ENCODE measurements around the gene TFDP1. TPM values are rescaled to one million over a fixed set of nuclear protein-coding genes. Genes with fewer than 3 reads are reported as not detected.
"Not testable (repeated sequence)": the region's sequence is repeated elsewhere in the genome, so short reads cannot be mapped to it uniquely, and the experiment has no call there.

Gene TFDP1
- total RNA-seq, 1 donor from 2014 or later: 30.8 TPM

DNA sequence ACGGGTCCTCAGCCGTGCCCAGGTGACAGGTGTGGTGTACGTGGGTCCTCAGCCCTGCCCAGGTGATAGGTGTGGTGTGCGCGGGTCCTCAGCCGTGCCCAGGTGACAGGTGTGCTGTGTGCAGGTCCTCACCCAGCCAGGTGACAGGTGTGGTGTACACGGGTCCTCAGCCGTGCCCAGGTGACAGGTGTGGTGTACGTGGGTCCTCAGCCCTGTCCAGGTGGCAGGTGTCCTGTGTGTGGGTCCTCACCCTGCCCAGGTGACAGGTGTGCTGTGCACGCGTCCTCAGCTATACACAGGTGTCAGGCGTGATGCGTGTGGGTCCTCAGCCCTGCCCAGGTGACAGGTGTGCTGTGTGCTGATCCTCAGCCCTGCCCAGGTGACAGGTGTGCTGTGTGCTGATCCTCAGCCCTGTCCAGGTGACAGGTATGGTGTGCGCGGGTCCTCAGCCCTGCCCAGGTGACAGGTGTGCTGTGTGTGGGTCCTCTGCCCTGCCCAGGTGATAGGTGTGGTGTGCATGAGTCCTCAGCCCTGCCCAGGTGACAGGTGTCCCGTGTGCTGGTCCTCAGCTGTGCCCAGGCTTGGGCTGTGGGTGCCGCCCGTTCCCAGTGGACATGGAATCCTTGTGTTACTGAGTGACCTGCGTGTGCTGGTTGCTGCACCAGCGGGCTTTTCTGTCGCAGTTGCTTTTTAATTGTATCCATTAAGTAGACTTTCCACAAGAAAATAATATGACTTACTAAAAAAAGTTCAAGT lies 9.7 kb downstream of the TFDP1 start:
- H3K4me3 ChIP-seq (ENCODE audit: low read length in 3 of 3); H3K27ac ChIP-seq (ENCODE audit: low read depth, low read length); H3K4me1 ChIP-seq (ENCODE audit: control insufficient read depth in 3 of 3, insufficient read depth in 3 of 3, low read length in 3 of 3); H3K9me3 ChIP-seq (ENCODE audit: control insufficient read depth in 3 of 3, low read length in 3 of 3); H3K9ac ChIP-seq (ENCODE audit: low read depth in 1 of 3, low read length in 3 of 3); H3K27me3 ChIP-seq (ENCODE audit: control insufficient read depth in 3 of 3, insufficient read depth in 3 of 3, low read length in 3 of 3): not testable (repeated sequence)
- peaks cover 4 to 13% (median 8%) of the 10 kb centered on the region in 3 donors for H3K36me3 ChIP-seq (ENCODE audit: control insufficient read depth in 3 of 3, insufficient read depth in 3 of 3, low read length in 3 of 3)

DNA sequence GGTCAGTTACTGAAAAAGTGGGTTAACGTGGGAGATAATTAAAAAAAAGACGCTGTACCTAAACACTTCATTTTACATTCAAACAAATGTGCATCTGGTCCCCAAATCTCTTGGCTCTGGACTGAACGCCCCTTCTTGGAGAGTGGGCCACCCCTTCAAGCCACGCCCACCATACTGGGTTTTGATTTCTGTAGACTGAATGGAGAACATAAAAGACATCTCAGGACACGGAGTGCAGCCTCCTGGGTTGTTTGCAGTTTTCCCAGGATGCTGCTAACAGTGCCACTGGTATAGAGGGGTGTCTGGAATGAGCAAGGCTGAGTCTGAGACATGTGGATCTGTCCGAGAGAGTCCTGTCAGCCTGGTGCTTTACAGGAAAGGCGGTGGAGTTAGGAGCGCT lies 10.6 kb downstream of the TFDP1 start:
- Histone ChIP-seq H3K27ac (ENCODE audit: low read depth, low read length) (no peak overlapping the region), H3K27me3 (ENCODE audit: control insufficient read depth in 3 of 3, insufficient read depth in 3 of 3, low read length in 3 of 3) (no peaks in the 10 kb centered on the region), H3K9me3 (ENCODE audit: control insufficient read depth in 3 of 3, low read length in 3 of 3) (no peaks in the 10 kb centered on the region), H3K36me3 (ENCODE audit: control insufficient read depth in 3 of 3, insufficient read depth in 3 of 3, low read length in 3 of 3) (peaks cover 4 to 14% (median 8%) of the 10 kb centered on the region in 3 donors), H3K9ac (ENCODE audit: low read depth in 1 of 3, low read length in 3 of 3) (no peak overlapping the region), H3K4me3 (ENCODE audit: low read length in 3 of 3) (no peak overlapping the region), H3K4me1 (ENCODE audit: control insufficient read depth in 3 of 3, insufficient read depth in 3 of 3, low read length in 3 of 3) (no peaks in the 10 kb centered on the region)

- H3K4me1 ChIP-seq (ENCODE audit: control insufficient read depth in 3 of 3, insufficient read depth in 3 of 3, low read length in 3 of 3): no peaks in the 10 kb centered on the region
- no peak overlapping the region for H3K4me3 ChIP-seq (ENCODE audit: low read length in 3 of 3)
- no peak overlapping the region for H3K9ac ChIP-seq (ENCODE audit: low read depth in 1 of 3, low read length in 3 of 3)
- H3K9me3 ChIP-seq (ENCODE audit: control insufficient read depth in 3 of 3, low read length in 3 of 3): no peaks in the 10 kb centered on the region
- H3K36me3 ChIP-seq (ENCODE audit: control insufficient read depth in 3 of 3, insufficient read depth in 3 of 3, low read length in 3 of 3): peaks cover 4 to 14% (median 8%) of the 10 kb centered on the region in 3 donors
- H3K27ac ChIP-seq (ENCODE audit: low read depth, low read length): no peak overlapping the region
- no peaks in the 10 kb centered on the region for H3K27me3 ChIP-seq (ENCODE audit: control insufficient read depth in 3 of 3, insufficient read depth in 3 of 3, low read length in 3 of 3)
Measured at GRCh38 chr13:113596321-113597200, 12.0 kb downstream of the TFDP1 start.

GRCh38 chr13:113597391-113598080 lies 13.0 kb downstream of the TFDP1 start:
- Histone ChIP-seq H3K9ac (ENCODE audit: low read depth in 1 of 3, low read length in 3 of 3) (no peak overlapping the region), H3K4me3 (ENCODE audit: low read length in 3 of 3) (no peak overlapping the region), H3K4me1 (ENCODE audit: control insufficient read depth in 3 of 3, insufficient read depth in 3 of 3, low read length in 3 of 3) (no peaks in the 10 kb centered on the region), H3K27ac (ENCODE audit: low read depth, low read length) (no peak overlapping the region), H3K27me3 (ENCODE audit: control insufficient read depth in 3 of 3, insufficient read depth in 3 of 3, low read length in 3 of 3) (no peaks in the 10 kb centered on the region), H3K36me3 (ENCODE audit: control insufficient read depth in 3 of 3, insufficient read depth in 3 of 3, low read length in 3 of 3) (peaks cover 4 to 14% (median 8%) of the 10 kb centered on the region in 3 donors), H3K9me3 (ENCODE audit: control insufficient read depth in 3 of 3, low read length in 3 of 3) (no peaks in the 10 kb centered on the region)

DNA sequence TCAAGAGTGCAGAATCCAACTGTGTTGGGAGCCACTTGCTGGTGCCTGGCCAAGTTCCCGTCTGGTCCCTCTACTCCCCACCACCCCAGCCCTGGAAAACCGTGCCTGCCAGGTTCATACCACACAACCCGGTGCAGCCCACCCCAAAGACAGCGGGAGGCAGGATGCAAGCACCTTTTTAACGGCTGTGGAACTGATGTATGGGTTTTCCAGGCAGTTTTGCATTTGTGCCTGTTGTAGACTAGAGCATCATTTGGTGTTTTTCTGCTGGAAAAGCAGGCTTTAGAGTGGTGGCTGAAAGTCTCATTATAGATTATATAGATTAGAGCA lies 13.5 kb downstream of the TFDP1 start:
- H3K36me3 ChIP-seq (ENCODE audit: control insufficient read depth in 3 of 3, insufficient read depth in 3 of 3, low read length in 3 of 3): peaks cover 4 to 14% (median 6%) of the 10 kb centered on the region in 3 donors
- no peaks in the 10 kb centered on the region for H3K27me3 ChIP-seq (ENCODE audit: control insufficient read depth in 3 of 3, insufficient read depth in 3 of 3, low read length in 3 of 3)
- no peaks in the 10 kb centered on the region for H3K9me3 ChIP-seq (ENCODE audit: control insufficient read depth in 3 of 3, low read length in 3 of 3)
- H3K27ac ChIP-seq (ENCODE audit: low read depth, low read length): no peak overlapping the region
- H3K4me1 ChIP-seq (ENCODE audit: control insufficient read depth in 3 of 3, insufficient read depth in 3 of 3, low read length in 3 of 3): no peaks in the 10 kb centered on the region
- H3K9ac ChIP-seq (ENCODE audit: low read depth in 1 of 3, low read length in 3 of 3): no peak overlapping the region
- no peak overlapping the region for H3K4me3 ChIP-seq (ENCODE audit: low read length in 3 of 3)

DNA sequence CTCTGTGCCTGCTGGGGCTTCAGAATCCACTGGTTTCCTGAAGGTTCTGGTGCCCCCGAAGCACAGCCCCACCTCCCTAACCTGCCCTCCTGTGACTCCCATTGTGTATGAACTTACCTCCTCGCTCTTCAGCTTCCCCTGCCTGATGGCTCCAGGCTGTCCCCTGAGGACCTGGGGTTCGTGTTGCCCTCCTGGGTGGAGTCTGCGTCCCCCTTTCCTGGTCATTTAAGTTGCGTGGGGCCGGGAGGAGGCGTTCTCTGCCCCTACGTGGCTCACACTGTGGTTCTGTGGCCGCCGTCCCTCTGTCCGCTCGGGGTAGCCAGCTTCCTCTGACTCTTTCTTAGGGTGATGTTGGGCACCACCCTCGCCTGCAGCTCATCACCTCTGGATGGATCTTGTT lies 13.9 kb downstream of the TFDP1 start:
- H3K27me3 ChIP-seq (ENCODE audit: control insufficient read depth in 3 of 3, insufficient read depth in 3 of 3, low read length in 3 of 3): no peaks in the 10 kb centered on the region

DNA sequence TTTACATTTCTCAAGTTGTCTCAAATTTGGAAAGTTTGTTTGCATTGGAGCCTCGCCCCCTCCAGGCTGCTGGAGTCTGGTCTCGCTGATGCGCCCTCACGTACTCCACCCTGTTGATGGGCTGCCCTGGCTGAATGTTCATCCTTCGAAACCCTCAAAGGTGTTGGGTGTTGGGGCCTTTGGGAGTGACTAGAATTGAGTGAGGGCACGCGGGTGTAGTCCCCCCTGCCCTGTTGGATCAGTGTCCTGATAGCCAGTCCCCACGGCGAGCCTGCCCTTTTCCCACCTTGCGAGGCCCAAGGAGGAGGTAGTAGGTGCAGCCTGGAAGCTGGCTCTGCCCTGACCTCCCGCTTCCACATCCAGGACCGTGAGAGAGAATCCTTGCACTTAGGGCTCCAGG lies 14.8 kb downstream of the TFDP1 start:
- Histone ChIP-seq H3K9ac (ENCODE audit: low read depth in 1 of 3, low read length in 3 of 3) (no peak overlapping the region), H3K4me1 (ENCODE audit: control insufficient read depth in 3 of 3, insufficient read depth in 3 of 3, low read length in 3 of 3) (no peaks in the 10 kb centered on the region), H3K27ac (ENCODE audit: low read depth, low read length) (no peak overlapping the region), H3K4me3 (ENCODE audit: low read length in 3 of 3) (no peak overlapping the region), H3K27me3 (ENCODE audit: control insufficient read depth in 3 of 3, insufficient read depth in 3 of 3, low read length in 3 of 3) (no peaks in the 10 kb centered on the region), H3K36me3 (ENCODE audit: control insufficient read depth in 3 of 3, insufficient read depth in 3 of 3, low read length in 3 of 3) (peaks cover 4 to 14% (median 6%) of the 10 kb centered on the region in 3 donors), H3K9me3 (ENCODE audit: control insufficient read depth in 3 of 3, low read length in 3 of 3) (no peaks in the 10 kb centered on the region)

More for the DNA sequence above, 13.9 kb downstream of the TFDP1 start:
- H3K9ac ChIP-seq (ENCODE audit: low read depth in 1 of 3, low read length in 3 of 3): no peak overlapping the region
- peaks cover 4 to 14% (median 6%) of the 10 kb centered on the region in 3 donors for H3K36me3 ChIP-seq (ENCODE audit: control insufficient read depth in 3 of 3, insufficient read depth in 3 of 3, low read length in 3 of 3)
- no peak overlapping the region for H3K4me3 ChIP-seq (ENCODE audit: low read length in 3 of 3)
- no peak overlapping the region for H3K27ac ChIP-seq (ENCODE audit: low read depth, low read length)
- H3K4me1 ChIP-seq (ENCODE audit: control insufficient read depth in 3 of 3, insufficient read depth in 3 of 3, low read length in 3 of 3): no peaks in the 10 kb centered on the region
- no peaks in the 10 kb centered on the region for H3K9me3 ChIP-seq (ENCODE audit: control insufficient read depth in 3 of 3, low read length in 3 of 3)

DNA sequence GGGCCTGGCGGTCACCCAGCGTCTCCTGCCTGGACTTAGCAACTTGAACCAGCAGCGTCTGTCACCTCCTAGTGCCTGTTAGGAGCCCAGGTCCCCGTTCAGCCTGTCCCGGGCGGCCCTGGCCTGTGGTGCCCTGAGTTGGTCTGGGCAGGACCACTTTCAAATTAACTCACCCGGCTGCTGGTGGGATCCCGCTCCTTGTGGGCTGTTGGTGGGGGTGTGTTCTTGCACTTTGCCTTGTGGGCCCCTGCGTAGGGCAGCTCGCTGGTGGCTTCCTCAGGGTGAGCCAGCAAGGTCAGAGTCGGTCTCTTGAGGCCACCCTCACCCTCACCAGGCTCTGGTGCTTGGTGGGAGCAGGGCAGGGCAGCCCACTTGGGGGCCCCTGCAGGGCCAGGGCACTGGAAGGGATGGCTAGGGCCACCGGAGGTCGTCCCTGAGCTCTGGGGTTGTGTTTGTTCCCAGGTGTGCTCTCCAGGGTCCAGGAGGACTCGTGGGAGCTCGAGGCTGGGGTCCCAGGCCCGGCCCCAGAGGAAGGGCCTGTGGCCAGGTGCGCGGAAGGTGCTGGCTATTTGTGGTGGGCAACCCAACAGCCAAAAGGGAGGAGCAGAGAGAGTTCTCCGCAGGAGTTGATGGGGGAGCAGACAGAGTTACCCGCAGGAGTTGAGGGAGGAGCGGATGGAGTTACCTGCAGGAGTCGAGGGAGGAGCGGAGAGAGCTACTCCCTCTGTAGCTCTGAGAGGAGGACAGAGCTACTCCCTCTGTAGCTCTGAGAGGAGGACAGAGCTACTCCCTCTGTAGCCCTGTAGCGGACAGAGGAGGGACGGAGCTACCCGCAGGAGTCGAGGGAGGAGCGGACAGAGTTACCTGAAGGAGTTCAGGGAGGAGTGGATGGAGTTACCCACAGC lies 16.9 kb downstream of the TFDP1 start:
- no peaks in the 10 kb centered on the region for H3K27me3 ChIP-seq (ENCODE audit: control insufficient read depth in 3 of 3, insufficient read depth in 3 of 3, low read length in 3 of 3)
- no peak overlapping the region for H3K9ac ChIP-seq (ENCODE audit: low read depth in 1 of 3, low read length in 3 of 3)
- H3K27ac ChIP-seq (ENCODE audit: low read depth, low read length): no peak overlapping the region
- no peaks in the 10 kb centered on the region for H3K4me1 ChIP-seq (ENCODE audit: control insufficient read depth in 3 of 3, insufficient read depth in 3 of 3, low read length in 3 of 3)
- peaks cover 4 to 8% (median 6%) of the 10 kb centered on the region in 3 donors for H3K36me3 ChIP-seq (ENCODE audit: control insufficient read depth in 3 of 3, insufficient read depth in 3 of 3, low read length in 3 of 3)
- peaks cover 0 to 2% (median 0%) of the 10 kb centered on the region in 3 donors for H3K9me3 ChIP-seq (ENCODE audit: control insufficient read depth in 3 of 3, low read length in 3 of 3)
- no peak overlapping the region for H3K4me3 ChIP-seq (ENCODE audit: low read length in 3 of 3)

- H3K36me3 ChIP-seq (ENCODE audit: control insufficient read depth in 3 of 3, insufficient read depth in 3 of 3, low read length in 3 of 3): peaks cover 4 to 5% (median 4%) of the 10 kb centered on the region in 3 donors
- H3K4me3 ChIP-seq (ENCODE audit: low read length in 3 of 3): no peak overlapping the region
- no peak overlapping the region for H3K27ac ChIP-seq (ENCODE audit: low read depth, low read length)
- peaks cover 0 to 2% (median 0%) of the 10 kb centered on the region in 3 donors for H3K9me3 ChIP-seq (ENCODE audit: control insufficient read depth in 3 of 3, low read length in 3 of 3)
- H3K27me3 ChIP-seq (ENCODE audit: control insufficient read depth in 3 of 3, insufficient read depth in 3 of 3, low read length in 3 of 3): no peaks in the 10 kb centered on the region
- peaks cover 3 to 8% (median 6%) of the 10 kb centered on the region in 3 donors for H3K4me1 ChIP-seq (ENCODE audit: control insufficient read depth in 3 of 3, insufficient read depth in 3 of 3, low read length in 3 of 3)
- H3K9ac ChIP-seq (ENCODE audit: low read depth in 1 of 3, low read length in 3 of 3): no peak overlapping the region
Measured at GRCh38 chr13:113602291-113602988, 17.9 kb downstream of the TFDP1 start.
